ENCODE measurements around the gene ERCC8.

- TF ChIP-seq, protein P1, sequence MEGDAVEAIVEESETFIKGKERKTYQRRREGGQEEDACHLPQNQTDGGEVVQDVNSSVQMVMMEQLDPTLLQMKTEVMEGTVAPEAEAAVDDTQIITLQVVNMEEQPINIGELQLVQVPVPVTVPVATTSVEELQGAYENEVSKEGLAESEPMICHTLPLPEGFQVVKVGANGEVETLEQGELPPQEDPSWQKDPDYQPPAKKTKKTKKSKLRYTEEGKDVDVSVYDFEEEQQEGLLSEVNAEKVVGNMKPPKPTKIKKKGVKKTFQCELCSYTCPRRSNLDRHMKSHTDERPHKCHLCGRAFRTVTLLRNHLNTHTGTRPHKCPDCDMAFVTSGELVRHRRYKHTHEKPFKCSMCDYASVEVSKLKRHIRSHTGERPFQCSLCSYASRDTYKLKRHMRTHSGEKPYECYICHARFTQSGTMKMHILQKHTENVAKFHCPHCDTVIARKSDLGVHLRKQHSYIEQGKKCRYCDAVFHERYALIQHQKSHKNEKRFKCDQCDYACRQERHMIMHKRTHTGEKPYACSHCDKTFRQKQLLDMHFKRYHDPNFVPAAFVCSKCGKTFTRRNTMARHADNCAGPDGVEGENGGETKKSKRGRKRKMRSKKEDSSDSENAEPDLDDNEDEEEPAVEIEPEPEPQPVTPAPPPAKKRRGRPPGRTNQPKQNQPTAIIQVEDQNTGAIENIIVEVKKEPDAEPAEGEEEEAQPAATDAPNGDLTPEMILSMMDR (IDR thresholded peaks at IDR 0.05) = no peak
- no peak for TF ChIP-seq POLR2A (IDR thresholded peaks at IDR 0.05)
Observed at GRCh38 chr5:60851626-60852025, 93.2 kb downstream of the ERCC8 start.

All from thyroid gland (tissue), 4 donors.